ENCODE data around the gene EPB41L5.
A peak's percentile ranks its signal among the peaks of the same experiment; 100 is the strongest.
"Not testable (repeated sequence)": the region's sequence is repeated elsewhere in the genome, so short reads cannot be mapped to it uniquely, and the experiment has no call there.

The EPB41L5 gene

DNA sequence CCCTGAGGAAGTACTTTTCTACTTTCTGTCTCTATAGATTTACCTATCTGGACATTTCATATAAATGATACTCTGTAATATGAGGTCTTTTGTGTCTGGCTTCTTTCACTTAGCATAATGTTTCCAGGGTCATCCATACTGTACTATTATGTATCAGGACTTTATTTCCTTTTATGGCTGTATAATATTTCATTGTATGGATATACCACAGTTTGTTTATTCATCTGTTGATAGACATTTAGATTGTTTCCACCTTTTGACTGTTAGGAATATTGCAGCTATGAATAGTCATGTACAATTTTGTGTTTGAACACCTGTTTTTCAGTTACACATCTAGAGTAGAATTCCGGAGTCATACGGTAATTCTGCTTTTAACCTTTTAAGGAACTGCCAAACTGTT lies 136.5 kb downstream of the EPB41L5 start:
- DNase-seq, result no peak

DNA sequence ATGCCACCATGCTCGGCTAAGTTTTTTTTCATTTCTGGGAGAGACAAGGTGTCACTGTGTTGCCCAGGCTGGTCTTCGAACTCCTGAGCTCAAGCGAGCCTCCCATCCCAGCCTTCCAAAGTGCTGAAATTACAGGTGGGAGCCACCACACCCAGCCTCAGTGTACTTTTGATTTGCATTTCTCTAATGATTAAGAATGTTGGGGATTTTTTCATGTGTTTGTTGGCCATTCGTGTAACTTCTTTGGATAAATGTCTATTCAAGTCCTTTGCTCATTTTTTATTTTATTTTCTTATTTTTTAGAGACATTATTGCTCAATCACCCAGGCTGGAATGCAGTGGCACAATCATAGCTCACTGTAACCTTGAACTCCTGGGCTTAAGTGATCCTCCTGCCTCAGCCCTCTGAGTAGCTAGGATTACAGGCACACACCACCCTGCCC lies 137.2 kb downstream of the EPB41L5 start:
- DNase-seq, result no peak

GRCh38 chr2:120155308-120155707 lies 142.4 kb downstream of the EPB41L5 start:
- DNase-seq, result no peak

DNA sequence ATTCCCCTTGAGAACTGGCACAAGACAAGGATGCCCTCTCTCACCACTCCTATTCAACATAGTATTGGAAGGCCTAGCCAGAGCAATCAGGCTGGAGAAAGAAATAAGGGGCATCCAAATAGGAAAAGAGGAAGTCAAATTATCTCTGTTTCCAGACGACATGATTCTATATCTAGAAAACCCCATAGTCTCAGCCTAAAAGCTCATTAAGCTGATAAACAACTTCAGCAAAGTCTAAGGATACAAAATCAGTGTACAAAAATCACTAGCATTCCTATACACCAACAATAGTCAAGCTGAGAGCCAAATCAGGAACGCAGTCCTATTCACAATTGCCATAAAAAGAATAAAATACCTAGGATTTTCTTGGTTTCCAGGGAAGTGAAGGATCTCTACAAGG lies 145.8 kb downstream of the EPB41L5 start:
- DNase-seq, result not testable (repeated sequence)

DNA sequence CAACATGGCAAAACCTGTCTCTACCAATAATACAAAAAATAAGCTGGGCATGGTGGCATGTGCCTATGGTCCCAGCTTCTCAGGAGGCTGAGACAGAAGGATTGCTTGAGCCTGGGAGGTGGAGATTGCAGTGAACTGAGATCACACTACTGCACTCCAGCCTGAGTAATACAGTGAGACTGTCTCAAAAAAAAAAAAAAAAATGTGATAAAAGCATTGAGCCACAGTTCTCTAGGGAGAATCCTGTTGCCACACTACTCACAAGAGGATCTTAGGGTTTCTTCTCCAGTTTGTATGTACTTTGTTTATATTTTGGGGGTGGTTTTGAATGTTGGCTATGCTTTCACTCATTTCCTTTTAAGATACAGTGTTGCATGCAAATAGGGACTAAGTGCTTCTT lies 148.3 kb downstream of the EPB41L5 start:
- no peak for DNase-seq

DNA sequence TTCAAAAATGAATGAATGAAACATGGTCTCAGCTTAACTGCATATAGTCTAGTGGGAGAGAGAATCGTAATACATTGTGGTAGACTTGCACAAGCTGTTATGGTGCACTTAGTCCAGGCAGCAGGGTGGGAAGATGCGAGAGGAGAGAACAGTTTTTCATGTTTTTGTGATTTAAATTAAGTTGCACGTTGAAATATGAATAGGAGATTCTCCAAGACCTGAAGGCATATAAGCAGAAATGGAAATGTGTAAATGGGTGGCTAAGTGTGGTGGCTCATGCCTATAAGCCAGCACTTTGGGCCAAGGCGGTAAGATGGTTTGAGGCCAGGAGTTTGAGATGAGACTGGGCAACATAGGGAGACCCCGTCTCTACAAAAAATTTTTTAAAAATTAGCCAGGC lies 149.8 kb downstream of the EPB41L5 start:
- DNase-seq, result no peak

DNA sequence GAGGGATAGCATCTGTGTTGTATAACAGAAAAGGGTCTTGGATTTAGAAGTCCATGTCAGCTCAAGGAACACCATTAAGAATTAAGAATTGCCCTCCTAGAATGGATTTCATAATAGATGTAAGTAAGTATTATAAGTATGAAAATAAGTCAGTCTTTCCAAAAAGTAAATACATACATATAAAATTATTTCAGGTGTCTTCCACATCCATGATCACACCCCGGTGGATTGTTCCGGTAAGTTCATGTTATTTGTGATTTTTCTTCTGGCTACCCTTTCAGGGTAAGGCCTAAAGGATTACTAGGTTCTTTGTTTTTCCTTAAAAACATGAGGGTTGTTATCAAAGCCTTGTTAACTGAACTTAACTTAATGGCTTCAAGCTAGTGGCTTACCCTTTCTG lies 154.4 kb downstream of the EPB41L5 start:
- no peak for DNase-seq

GRCh38 chr2:120169020-120169419 lies 156.1 kb downstream of the EPB41L5 start:
- DNase-seq, result no peak

DNA sequence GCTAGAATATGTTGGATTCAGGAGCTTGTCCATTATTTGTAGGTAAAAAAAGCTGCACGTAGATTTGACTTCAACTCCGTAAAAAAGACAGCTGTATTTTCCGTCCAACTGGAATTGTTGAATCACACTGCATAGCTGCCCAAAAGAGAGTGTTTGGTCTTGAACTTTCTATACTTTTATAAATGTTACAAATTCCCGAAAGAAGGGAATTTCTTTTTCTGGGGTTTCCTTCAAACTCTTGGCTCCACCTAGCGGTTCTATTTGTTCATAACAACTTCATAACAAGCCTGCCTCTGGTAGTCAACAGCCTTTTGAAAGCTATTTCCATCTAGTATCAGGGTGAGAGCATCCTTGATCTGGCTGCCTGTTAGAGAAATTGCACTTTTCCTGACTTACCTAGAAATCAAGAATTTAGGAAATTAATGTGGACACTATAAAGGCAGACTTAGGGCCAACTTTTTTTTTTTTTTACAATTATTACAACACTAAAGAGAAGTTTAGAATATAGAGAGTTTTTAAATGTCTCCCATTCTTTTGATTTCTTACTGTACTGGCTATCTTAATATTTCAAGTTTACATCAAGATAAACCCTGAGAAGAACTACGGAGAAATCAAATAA lies 162.2 kb downstream of the EPB41L5 start:
- DNase-seq, result peak; percentile 24 to 81 (median 35)

DNA sequence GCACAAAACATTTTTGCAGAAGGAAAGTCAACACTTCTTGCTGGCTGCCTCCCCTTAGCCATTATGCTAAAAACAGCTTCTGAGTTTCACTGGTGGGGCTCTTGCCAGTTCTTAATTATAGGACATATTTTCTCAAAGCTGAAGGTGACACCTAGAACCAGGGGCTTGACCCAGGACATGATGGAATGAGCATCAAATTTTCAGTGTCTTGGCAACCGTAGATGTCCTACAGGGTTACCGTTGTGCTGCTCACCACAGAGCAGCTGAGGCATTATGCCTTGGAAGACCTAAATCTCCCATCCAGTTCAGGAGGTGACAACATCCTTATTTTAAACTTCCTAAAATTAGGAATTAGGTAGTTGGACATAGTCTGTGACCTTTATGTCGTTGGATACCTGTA lies 163.6 kb downstream of the EPB41L5 start:
- DNase-seq, result no peak

GRCh38 chr2:120177001-120177621 lies 164.2 kb downstream of the EPB41L5 start:
- no peak for DNase-seq

DNA sequence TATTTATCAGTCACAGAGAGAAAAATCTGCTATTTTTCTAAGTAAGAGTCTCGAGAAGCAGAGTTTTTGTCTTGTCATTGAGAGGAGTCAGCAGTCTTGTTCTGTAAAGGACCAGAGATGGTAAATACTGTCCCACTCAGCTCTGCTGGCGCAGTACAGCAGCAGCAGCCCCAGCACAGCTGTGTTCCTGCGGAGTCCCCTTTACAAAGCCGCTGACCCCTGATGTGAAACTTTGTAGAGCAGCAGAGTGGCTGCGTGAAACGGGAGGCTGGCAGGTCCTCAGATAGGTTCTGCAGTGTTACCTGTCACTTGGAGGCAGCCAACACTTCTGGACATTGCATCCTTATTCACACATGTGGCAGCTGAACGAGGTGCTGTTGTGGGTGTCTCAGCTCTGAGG lies 165.1 kb downstream of the EPB41L5 start:
- DNase-seq, result no peak

- DNase-seq, result no peak
Measured at GRCh38 chr2:120179396-120179795, 166.5 kb downstream of the EPB41L5 start.

- DNase-seq, result peak; percentile 4 to 32 (median 5)
Measured at GRCh38 chr2:120180066-120180465, 167.2 kb downstream of the EPB41L5 start.

GRCh38 chr2:120182019-120182560 lies 169.2 kb downstream of the EPB41L5 start:
- no peak for DNase-seq

- DNase-seq, result no peak
Measured at GRCh38 chr2:120189189-120189588, 176.3 kb downstream of the EPB41L5 start.

DNA sequence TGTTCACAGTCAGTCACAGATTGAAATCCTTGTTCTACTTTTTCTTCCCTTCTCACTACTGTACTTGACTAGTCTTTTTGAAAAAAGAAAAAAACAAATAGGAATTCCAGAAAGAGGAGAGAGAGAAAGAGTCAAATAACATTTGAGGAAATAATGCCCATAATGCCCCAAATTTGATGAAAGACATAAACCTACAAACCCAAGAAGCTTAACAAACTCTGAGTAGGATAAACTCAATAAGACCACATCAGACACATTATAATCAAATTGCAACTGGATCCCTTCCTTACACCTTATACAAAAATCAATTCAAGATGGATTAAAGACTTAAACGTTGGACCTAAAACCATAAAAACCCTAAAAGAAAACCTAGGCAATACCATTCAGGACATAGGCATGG lies 179.4 kb downstream of the EPB41L5 start:
- no peak for DNase-seq

GRCh38 chr2:120195553-120195952 lies 182.7 kb downstream of the EPB41L5 start:
- DNase-seq, result no peak

DNA sequence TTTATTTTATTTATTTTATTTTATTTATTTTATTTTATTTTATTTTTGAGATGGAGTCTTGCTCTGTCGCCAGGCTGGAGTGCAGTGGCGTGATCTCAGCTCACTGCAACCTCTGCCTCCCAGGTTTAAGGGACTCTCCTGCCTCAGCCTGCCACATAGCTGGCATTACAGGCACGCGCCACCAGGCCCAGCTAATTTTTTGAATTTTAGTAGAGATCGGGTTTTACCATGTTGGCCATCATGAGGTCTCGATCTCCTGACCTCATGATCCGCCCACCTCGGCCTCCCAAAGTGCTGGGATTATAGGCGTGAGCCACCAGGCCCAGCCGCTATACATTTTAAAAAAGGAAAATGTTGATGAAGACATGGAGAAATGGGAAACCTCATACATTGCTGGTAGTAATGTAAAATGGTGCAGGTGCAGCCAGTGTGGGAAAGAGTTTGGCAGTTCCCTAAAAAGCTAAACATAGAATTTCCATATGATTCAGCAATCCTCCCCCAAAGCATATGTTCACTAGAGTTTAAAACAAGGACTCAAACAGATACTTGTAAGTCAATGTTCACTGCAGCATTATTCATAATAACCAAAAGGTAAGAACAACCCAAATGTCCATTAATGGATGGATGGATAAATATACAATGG lies 187.1 kb downstream of the EPB41L5 start:
- DNase-seq, result not testable (repeated sequence)

DNA sequence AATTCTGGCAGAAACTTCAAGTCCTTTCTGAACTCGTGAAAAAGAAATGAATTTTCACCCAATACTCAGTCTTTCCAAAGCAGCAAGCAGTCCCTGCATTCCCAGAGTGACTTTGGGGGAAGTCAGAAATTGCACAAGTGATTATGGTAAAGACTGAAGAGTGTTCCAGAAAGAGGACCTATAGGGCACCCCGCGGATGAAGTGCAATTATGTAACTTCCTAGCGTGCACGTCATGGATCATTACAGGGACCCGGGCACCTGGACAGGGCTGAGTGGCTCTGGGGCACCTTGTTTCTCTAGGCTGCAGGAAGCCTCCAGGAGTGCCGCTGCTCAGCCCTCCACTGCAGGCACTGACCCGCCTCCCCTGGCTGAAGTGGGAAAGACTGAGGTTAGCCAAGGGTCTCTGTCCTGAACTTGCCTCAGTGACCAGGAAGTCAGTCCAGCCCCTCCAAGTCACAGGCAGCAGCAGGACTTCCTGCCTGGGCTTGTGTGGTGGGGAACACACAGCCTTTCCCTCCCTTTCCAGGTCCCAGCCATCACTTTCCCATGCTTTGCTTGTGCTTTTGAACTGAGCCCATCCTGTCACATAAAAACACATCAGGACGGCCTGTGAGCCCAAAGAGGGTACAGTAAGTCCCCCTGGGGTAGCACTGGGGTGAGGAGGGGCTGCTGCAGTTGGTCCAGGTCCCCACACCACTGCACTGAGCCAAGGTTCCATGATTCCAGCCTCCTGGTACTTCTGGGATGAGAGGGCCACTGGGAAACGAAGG lies 190.6 kb downstream of the EPB41L5 start:
- peak in 2 of 3 experiments; percentile 14 to 46 for DNase-seq

- no peak for DNase-seq
Measured at GRCh38 chr2:120204022-120204405, 191.1 kb downstream of the EPB41L5 start.

DNA sequence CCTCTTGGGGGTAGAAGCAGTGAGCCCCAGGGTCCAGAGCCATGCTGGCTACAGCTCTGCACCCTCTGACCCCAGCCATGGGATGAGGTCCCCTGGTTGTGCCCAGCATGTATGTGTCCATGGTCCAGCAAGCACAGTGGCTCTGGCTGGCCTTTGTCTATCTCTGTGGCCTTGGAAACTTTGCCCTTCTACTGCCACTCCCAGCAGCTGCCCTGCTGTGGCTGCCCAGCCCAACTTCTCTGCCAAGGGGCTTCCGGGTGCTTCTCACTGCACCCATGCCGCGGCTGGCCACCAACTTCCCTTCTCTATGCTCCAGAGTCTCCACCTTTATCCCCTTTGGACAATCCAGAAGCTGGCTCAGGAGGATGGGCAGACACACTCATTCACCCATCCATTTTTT lies 191.5 kb downstream of the EPB41L5 start:
- DNase-seq, result no peak

- no peak for DNase-seq
Measured at GRCh38 chr2:120204945-120205670, 192.2 kb downstream of the EPB41L5 start.

Measured in NCI-H1417 (cell line).